IMR-90 (cell line): ENCODE measurements around the gene HSPH1. TPM values are rescaled to one million over a fixed set of nuclear protein-coding genes. Genes with fewer than 3 reads are reported as not detected.
A peak's percentile ranks its signal among the peaks of the same experiment; 100 is the strongest.

Source experiments
- ATAC-seq: fragments of 200-7000 bp; cut with Tn5 transposase; 2 replicates; pipeline ENCODE4 v1.9.1; 2020; ENCODE audit warnings: low read depth, mild to moderate bottlenecking, moderate library complexity
- BruUV-seq: library from RNA; stranded (reverse); fragments of 400-500 nt; replicated peaks from 2 replicates; lab custom pipeline; 2021; lab: Mats Ljungman, UMichigan
- CTCF ChIA-PET: fragments of 300-600 bp; formaldehyde crosslinking; extraction: SDS; loops from one replicate; lab custom pipeline; 2021; ENCODE audit warnings: antibody characterized with exemption; lab: Yijun Ruan, JAX
- POLR2A ChIA-PET: fragments of 300-600 bp; sonication (Branson Sonifier 250); formaldehyde crosslinking; loops from one replicate; lab custom pipeline; 2022; ENCODE audit warnings: antibody characterized with exemption; ENCODE audit not compliant: unreplicated experiment; lab: Charles Lee
- DNase-seq: peaks from one replicate; pipeline ENCODE4 v3.0.0; 2013
- H2AFZ ChIP-seq: replicated peaks from 2 replicates; pipeline ENCODE3; 2013; ENCODE audit warnings: low read length, mild to moderate bottlenecking; ENCODE audit not compliant: poor library complexity
- H2AK5ac ChIP-seq: 2 replicates; pipeline ENCODE4 v1.6.1; 2013; ENCODE audit warnings: low read depth, low read length, inconsistent platforms
- H2AK9ac ChIP-seq: replicated peaks from 2 replicates; pipeline ENCODE3; 2013; ENCODE audit warnings: mild to moderate bottlenecking, low read depth, low read length, moderate library complexity; ENCODE audit not compliant: poor library complexity
- H2BK120ac ChIP-seq: 2 replicates; pipeline ENCODE4 v1.6.1; 2013; ENCODE audit warnings: low read depth, low read length, inconsistent platforms
- H2BK15ac ChIP-seq: 3 replicates; pipeline ENCODE4 v1.6.1; 2013; ENCODE audit warnings: low read depth, low read length, inconsistent platforms
- H2BK20ac ChIP-seq: 2 replicates; pipeline ENCODE4 v1.6.1; 2013; ENCODE audit warnings: low read depth, mild to moderate bottlenecking, inconsistent platforms, low read length, moderate library complexity
- H2BK5ac ChIP-seq: 2 replicates; pipeline ENCODE4 v1.6.1; 2013; ENCODE audit warnings: mild to moderate bottlenecking, low read depth, low read length, inconsistent platforms; ENCODE audit not compliant: poor library complexity, severe bottlenecking
- H3K14ac ChIP-seq: replicated peaks from 2 replicates; pipeline ENCODE4 v1.6.1; 2013; ENCODE audit warnings: low read depth, low read length, inconsistent platforms
- H3K18ac ChIP-seq: 2 replicates; pipeline ENCODE4 v1.6.1; 2013; ENCODE audit warnings: low read depth, low read length, control low read depth
- H3K23ac ChIP-seq: 2 replicates; pipeline ENCODE4 v1.6.1; 2013; ENCODE audit warnings: low read depth, low read length, inconsistent platforms
- H3K27ac ChIP-seq: 2 replicates; pipeline ENCODE4 v1.5.1; 2013; ENCODE audit warnings: mild to moderate bottlenecking, control low read depth, low read length; ENCODE audit not compliant: insufficient read depth
- H3K27me3 ChIP-seq: 2 replicates; pipeline ENCODE4 v1.6.1; 2013; ENCODE audit warnings: low read length; ENCODE audit not compliant: control insufficient read depth, insufficient read depth
- H3K36me3 ChIP-seq: 2 replicates; pipeline ENCODE4 v1.6.1; 2013; ENCODE audit warnings: low read length, mixed read lengths; ENCODE audit not compliant: control insufficient read depth, insufficient read depth
- H3K4ac ChIP-seq: 2 replicates; pipeline ENCODE4 v1.6.1; 2013; ENCODE audit warnings: low read depth, low read length, inconsistent platforms
- H3K4me1 ChIP-seq: 2 replicates; pipeline ENCODE4 v1.6.1; 2013; ENCODE audit warnings: low read length, mixed read lengths; ENCODE audit not compliant: control insufficient read depth, insufficient read depth
- H3K4me2 ChIP-seq: 2 replicates; pipeline ENCODE4 v1.6.1; 2013; ENCODE audit warnings: low read depth, mild to moderate bottlenecking, control low read depth, low read length, moderate library complexity
- H3K4me3 ChIP-seq: 2 replicates; pipeline ENCODE4 v1.5.1; 2013; ENCODE audit warnings: low read depth, mild to moderate bottlenecking, control low read depth, low read length, moderate library complexity; ENCODE audit not compliant: insufficient read depth
- H3K56ac ChIP-seq: 2 replicates; pipeline ENCODE4 v1.6.1; 2013; ENCODE audit warnings: low read length, inconsistent platforms; ENCODE audit not compliant: insufficient read depth; ENCODE audit errors: extremely low read depth
- H3K79me1 ChIP-seq, 2 experiments: 2 replicates each; pipeline ENCODE4 v1.6.1; 2013; ENCODE audit warnings: low read length in 2 of 2, inconsistent platforms in 1 of 2, low read depth in 1 of 2
- H3K9ac ChIP-seq: 2 replicates; pipeline ENCODE4 v1.6.1; 2013; ENCODE audit warnings: low read depth, low read length, control low read depth
- H3K9me1 ChIP-seq: 2 replicates; pipeline ENCODE4 v1.6.1; 2013; ENCODE audit warnings: low read length, inconsistent platforms; ENCODE audit not compliant: insufficient read depth
- H3K9me3 ChIP-seq: 2 replicates; pipeline ENCODE4 v1.6.1; 2013; ENCODE audit warnings: low read length; ENCODE audit not compliant: control insufficient read depth, insufficient read depth
- H4K20me1 ChIP-seq: 2 replicates; pipeline ENCODE4 v1.6.1; 2013; ENCODE audit warnings: low read length, inconsistent platforms; ENCODE audit not compliant: insufficient read depth
- H4K5ac ChIP-seq: 2 replicates; pipeline ENCODE4 v1.6.1; 2013; ENCODE audit warnings: mild to moderate bottlenecking, low read depth, low read length, control low read depth
- H4K8ac ChIP-seq, 2 experiments: 2 replicates each; pipeline ENCODE4 v1.6.1; 2013; ENCODE audit warnings: low read depth in 2 of 2, low read length in 2 of 2, control low read depth in 1 of 2, inconsistent platforms in 1 of 2
- H4K91ac ChIP-seq: 2 replicates; pipeline ENCODE4 v1.6.1; 2013; ENCODE audit warnings: low read depth, low read length, inconsistent platforms; ENCODE audit not compliant: insufficient read depth
- MXI1 ChIP-seq: IDR thresholded peaks from 2 replicates; pipeline ENCODE4 v1.6.1; 2012; ENCODE audit warnings: low read depth, mild to moderate bottlenecking, low read length, moderate library complexity, borderline replicate concordance
- WGBS, 2 experiments: methylation state at CpG; one replicate each; pipeline versions ENCODE4 v1.1.5 to v1.1.7; 2013; ENCODE audit warnings: missing lambda C conversion rate in 2 of 2; ENCODE audit not compliant: insufficient read length in 1 of 2; ENCODE audit errors: extremely low coverage in 2 of 2; 5-methylcytosine and 5-hydroxymethylcytosine counted together
- dilution Hi-C: fragments of 300-500 bp; cut with HindIII; formaldehyde crosslinking; loops from one replicate; pipeline ENCODE4 v1.14.3; 2018; ENCODE audit warnings: low sequenced_read_pairs; ENCODE audit not compliant: unreplicated experiment
- in situ Hi-C: fragments of 300-500 bp; cut with MboI; formaldehyde crosslinking; loops from 3 replicates; pipeline ENCODE4 v1.14.3; 2019; ENCODE audit warnings: low sequenced_read_pairs, inconsistent platforms, mixed read lengths
- intact Hi-C: fragments of 100-400 bp; cut with micrococcal nuclease; formaldehyde crosslinking; loops from 2 replicates; pipeline ENCODE4 v1.10.0; 2022
- polyA plus RNA-seq, 3 experiments: library from polyadenylated mRNA; depleted of rRNA; stranded (reverse); fragments of >200 nt; gene quantifications; 2 replicates each; pipeline ENCODE4 v1.2.3, GENCODE V29; 2012; ENCODE audit warnings: low replicate concordance in 1 of 3
- total RNA-seq: library from RNA; depleted of rRNA; stranded (reverse); fragments of >200 nt; gene quantifications from 2 replicates; pipeline ENCODE4 v1.2.3, GENCODE V29; 2012
- TF ChIP-seq, protein P1 (sequence below): fragments of 150-350 bp; IDR thresholded peaks from 2 replicates; pipeline ENCODE4 v1.6.1; 2016; ENCODE audit warnings: low read depth, mild to moderate bottlenecking, low read length, moderate library complexity, borderline replicate concordance

HSPH1 gene
- total and polyA plus RNA-seq, 2 of the 4 experiments (the other 2 are of a cell fraction), result 36.8 to 40.3 TPM

DNA sequence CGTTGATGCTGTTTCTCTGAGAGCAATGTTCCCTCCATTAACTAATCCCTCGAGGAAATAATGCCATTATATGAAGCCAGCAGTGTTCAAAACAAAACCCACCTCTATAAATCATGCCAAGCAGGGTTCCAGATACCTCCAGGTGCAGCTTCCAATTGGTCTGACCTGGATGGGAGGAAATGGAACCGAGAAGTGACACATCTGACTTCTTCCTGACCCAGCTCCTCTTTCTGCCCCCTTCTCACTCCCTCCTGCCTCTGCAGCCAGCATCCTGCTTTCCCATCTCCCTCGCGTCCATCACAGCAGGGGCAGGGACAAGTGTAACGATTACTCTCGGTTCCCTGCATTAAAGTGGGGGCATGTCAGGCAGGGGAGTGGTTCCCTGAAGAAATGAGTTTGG lies 37.5 kb downstream of the HSPH1 start:
- peaks cover 9% of the 10 kb centered on the region for H3K9me3 ChIP-seq
- no peak overlapping the region for H3K27ac ChIP-seq
- no peak overlapping the region for H3K14ac ChIP-seq
- H2AK5ac ChIP-seq, result no peak overlapping the region
- BruUV-seq, result no TSS peak
- ATAC-seq (no peak), DNase-seq (no peak)
- H4K8ac ChIP-seq, result no peak overlapping the region
- H3K9me1 ChIP-seq, result no peaks in the 10 kb centered on the region
- H4K91ac ChIP-seq, result no peak overlapping the region
- H2BK15ac ChIP-seq, result no peak overlapping the region
- TF ChIP-seq MXI1, result no peak
- TF ChIP-seq, protein P1, sequence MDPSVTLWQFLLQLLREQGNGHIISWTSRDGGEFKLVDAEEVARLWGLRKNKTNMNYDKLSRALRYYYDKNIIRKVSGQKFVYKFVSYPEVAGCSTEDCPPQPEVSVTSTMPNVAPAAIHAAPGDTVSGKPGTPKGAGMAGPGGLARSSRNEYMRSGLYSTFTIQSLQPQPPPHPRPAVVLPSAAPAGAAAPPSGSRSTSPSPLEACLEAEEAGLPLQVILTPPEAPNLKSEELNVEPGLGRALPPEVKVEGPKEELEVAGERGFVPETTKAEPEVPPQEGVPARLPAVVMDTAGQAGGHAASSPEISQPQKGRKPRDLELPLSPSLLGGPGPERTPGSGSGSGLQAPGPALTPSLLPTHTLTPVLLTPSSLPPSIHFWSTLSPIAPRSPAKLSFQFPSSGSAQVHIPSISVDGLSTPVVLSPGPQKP, result no peak
- ChIA-PET CTCF (interaction anchor here (1.0 kb wide), 1 partner anchor 9 kb away, joined by 3 read pairs; no protein-coding TSS in a partner anchor), POLR2A (no interaction called here)
- H2BK120ac ChIP-seq, result no peak overlapping the region
- H2BK20ac ChIP-seq, result no peak overlapping the region
- H3K4ac ChIP-seq, result no peak overlapping the region
- H2BK5ac ChIP-seq, result no peak overlapping the region
- H3K4me3 ChIP-seq, result no peak overlapping the region
- dilution Hi-C loops (no loop called here), intact Hi-C loops (no loop called here), in situ Hi-C loops (no loop called here)
- H4K5ac ChIP-seq, result no peak overlapping the region
- no peak overlapping the region for H2AFZ ChIP-seq
- H3K27me3 ChIP-seq, result peaks cover 77% of the 10 kb centered on the region
- H3K56ac ChIP-seq, result no peak overlapping the region
- no CpG with 5 or more reads among the region's 7 CpGs for WGBS, 2 experiments
- H3K9ac ChIP-seq, result no peak overlapping the region
- no peaks in the 10 kb centered on the region for H3K36me3 ChIP-seq
- no peaks in the 10 kb centered on the region; the same call in 1 of the 2 replicates for H3K4me1 ChIP-seq
- no peak overlapping the region for H3K23ac ChIP-seq
- H2AK9ac ChIP-seq, result peak overlapping the region; percentile 71
- no peaks in the 10 kb centered on the region for H3K79me1 ChIP-seq
- no peak overlapping the region for H3K4me2 ChIP-seq
- H3K18ac ChIP-seq, result no peak overlapping the region
- H4K20me1 ChIP-seq, result no peaks in the 10 kb centered on the region
